ENCODE measurements around the gene EFCAB11. TPM values are rescaled to one million over a fixed set of nuclear protein-coding genes. Genes with fewer than 3 reads are reported as not detected.
A peak's percentile ranks its signal among the peaks of the same experiment; 100 is the strongest.

EFCAB11 gene
- total RNA-seq, 2 experiments from 2014 or later: 4.8 to 6.3 TPM

DNA sequence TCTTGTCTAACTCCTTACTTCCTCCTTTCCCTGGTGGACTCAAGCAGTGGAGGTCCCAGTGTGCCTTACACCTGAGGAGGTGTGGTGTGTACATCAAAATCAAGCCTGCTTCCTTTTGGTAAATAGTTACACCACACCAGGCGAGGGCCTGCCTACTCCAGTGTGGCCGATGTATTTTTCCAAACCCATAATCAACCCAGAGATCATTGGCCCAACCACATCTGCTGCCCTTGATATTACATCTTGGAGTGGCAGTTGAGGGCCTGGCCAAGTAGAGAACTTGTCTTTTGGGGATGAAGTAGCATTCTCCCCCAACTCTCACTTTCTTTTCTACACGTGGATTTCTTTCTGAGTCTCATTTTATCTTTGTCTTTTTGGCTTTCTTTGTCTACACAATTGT is 187.4 kb downstream of the EFCAB11 start:
- POLR2A ChIA-PET: interaction anchor here (0.6 kb wide), 1 partner anchor 286 kb away, joined by 3 read pairs; no protein-coding TSS in a partner anchor
- no peaks in the 10 kb centered on the region for H3K27me3 Mint-ChIP-seq
- H3K27ac Mint-ChIP-seq: peak overlapping the region; percentile 82

DNA sequence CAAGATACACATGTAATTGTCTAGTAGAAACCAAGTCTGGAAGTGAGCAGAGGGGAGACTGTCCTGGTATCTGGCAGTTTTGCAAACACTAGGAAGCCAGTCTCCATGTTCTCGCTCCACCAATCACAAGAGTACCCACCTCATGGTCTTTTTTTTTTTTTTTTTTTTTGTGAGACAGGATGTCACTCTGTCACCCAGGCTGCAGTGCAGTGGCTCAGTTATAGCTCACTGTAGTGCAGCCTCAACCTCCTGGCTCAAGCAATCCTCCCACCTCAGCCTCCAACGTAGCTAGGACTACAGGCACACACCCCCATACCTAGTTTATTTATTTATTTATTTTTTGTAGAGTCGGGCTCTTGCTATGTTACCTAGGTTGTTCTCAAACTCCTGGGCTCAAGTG is 189.2 kb downstream of the EFCAB11 start:
- Mint-ChIP-seq H3K4me1 (peaks cover 20% of the 10 kb centered on the region), H3K27ac (no peak overlapping the region), H3K27me3 (no peaks in the 10 kb centered on the region), H3K4me3 (no peak overlapping the region), H3K9me3 (ENCODE audit: low read depth) (no peaks in the 10 kb centered on the region), H3K36me3 (ENCODE audit: low read depth) (peaks cover 3% of the 10 kb centered on the region)
- ChIA-PET CTCF (interaction anchor here (0.6 to 2.0 kb wide), 5 partner anchors 10 to 505 kb away, joined by 3 to 6 read pairs (median 4); no protein-coding TSS in a partner anchor), POLR2A (no interaction called here)
- DNase-seq (no peak), ATAC-seq (no peak)
- intact Hi-C loops (cut with DNase I, micrococcal nuclease): loop anchor here (5.0 kb wide), 4 partner anchors 83 to 738 kb away; no protein-coding TSS in a partner anchor

More for the DNA sequence above, 187.4 kb downstream of the EFCAB11 start:
- H3K9me3 Mint-ChIP-seq (ENCODE audit: low read depth): no peaks in the 10 kb centered on the region
- DNase-seq: no peak
- CTCF ChIA-PET: interaction anchor here (0.6 to 2.0 kb wide), 11 partner anchors 9 to 523 kb away, joined by 3 to 6 read pairs (median 3); no protein-coding TSS in a partner anchor
- ATAC-seq: no peak
- peaks cover 3% of the 10 kb centered on the region for H3K36me3 Mint-ChIP-seq (ENCODE audit: low read depth)
- peaks cover 23% of the 10 kb centered on the region for H3K4me1 Mint-ChIP-seq
- intact Hi-C loops (cut with DNase I, micrococcal nuclease): loop anchor here (1.0 to 5.0 kb wide), 8 partner anchors 85 to 740 kb away; partner anchors contain the start of gene FOXN3 (in 1 of the 2)
- H3K4me3 Mint-ChIP-seq: peak overlapping the region; percentile 13

DNA sequence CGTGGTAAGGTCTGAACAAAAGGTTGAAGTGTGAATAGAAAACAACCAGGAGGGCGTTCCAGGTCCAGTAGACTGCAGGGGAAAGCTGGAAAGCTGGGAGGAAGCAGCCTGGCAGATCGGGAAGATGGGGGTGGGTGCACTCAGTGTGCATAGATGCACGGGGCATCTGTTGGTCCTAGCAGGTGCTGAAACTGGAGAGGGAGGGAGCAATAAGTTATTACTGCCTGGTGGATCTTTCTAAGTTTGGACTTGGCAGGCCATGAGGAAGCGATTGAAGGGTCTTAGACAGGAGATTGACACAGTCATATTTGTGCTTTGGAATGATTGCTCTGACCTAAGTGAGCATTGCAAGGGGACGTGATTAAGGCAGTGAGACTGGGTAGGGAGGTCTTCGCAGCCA is 194.4 kb downstream of the EFCAB11 start:
- ATAC-seq (no peak), DNase-seq (no peak)
- Mint-ChIP-seq H3K4me1 (peaks cover 7% of the 10 kb centered on the region), H3K27ac (no peak overlapping the region), H3K27me3 (no peaks in the 10 kb centered on the region), H3K4me3 (no peak overlapping the region), H3K36me3 (ENCODE audit: low read depth) (no peaks in the 10 kb centered on the region), H3K9me3 (ENCODE audit: low read depth) (peaks cover 7% of the 10 kb centered on the region)
- intact Hi-C loops (cut with DNase I, micrococcal nuclease): no loop called here
- ChIA-PET POLR2A (no interaction called here), CTCF (interaction anchor here (1.3 kb wide), 1 partner anchor 9 kb away, joined by 4 read pairs; no protein-coding TSS in a partner anchor)

DNA sequence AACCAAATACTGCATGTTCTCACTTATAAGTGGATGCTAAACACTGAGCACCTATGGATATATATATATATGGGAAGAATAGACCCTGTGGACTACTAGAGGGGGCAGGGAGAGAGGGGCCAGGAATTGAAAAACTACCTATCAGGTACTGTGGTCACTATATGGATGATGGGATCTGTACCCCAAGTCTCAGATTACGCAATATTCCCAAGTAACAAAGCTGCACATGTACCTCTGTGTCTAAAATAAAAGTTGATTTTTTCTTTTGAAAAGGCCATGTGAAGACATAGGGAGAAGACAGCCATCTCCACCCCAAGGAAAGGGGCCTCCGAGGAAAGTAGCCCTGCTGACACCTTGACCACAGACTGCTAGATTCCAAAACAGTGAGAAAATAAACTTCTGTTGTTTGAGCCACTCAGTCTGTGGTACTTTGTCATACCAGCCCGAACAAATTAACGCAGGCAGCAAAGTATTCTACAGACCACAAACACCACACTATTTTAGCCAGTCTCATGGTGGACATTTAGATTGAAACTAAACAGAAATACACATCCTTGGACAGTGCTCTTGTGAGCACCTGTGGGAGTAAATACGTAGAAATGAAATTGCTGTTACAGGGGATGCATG is 197.1 kb downstream of the EFCAB11 start:
- CTCF ChIA-PET: no interaction called here

DNA sequence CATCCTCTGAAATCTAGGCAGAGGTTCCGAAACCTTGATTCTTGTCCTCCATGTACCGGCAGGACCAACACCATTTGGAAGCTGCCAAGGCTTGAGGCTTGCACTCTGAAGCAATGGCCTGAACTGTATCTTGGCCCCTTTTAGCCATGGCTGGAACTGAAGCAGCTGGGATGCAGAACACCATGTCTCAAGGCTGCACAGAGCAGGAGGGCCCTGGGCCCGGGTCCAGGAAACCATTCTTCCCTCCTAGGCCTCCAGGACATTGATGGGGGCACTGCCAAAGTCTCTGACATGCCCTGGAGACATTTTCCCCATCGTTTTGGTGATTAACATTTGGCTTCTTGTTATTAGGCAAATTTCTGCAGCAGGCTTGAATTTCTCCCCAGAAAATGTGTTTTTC is 198.7 kb downstream of the EFCAB11 start:
- CTCF ChIA-PET: no interaction called here
- POLR2A ChIA-PET: no interaction called here
- H3K4me1 Mint-ChIP-seq: peaks cover 31% of the 10 kb centered on the region
- H3K27ac Mint-ChIP-seq: no peak overlapping the region
- no peak for DNase-seq
- peaks cover 7% of the 10 kb centered on the region for H3K9me3 Mint-ChIP-seq (ENCODE audit: low read depth)
- H3K4me3 Mint-ChIP-seq: no peak overlapping the region
- intact Hi-C loops (cut with DNase I, micrococcal nuclease): no loop called here
- H3K27me3 Mint-ChIP-seq: no peaks in the 10 kb centered on the region
- peaks cover 3% of the 10 kb centered on the region for H3K36me3 Mint-ChIP-seq (ENCODE audit: low read depth)
- no peak for ATAC-seq

More for the DNA sequence above, 197.1 kb downstream of the EFCAB11 start:
- H3K27me3 Mint-ChIP-seq: no peaks in the 10 kb centered on the region
- peaks cover 3% of the 10 kb centered on the region for H3K36me3 Mint-ChIP-seq (ENCODE audit: low read depth)
- intact Hi-C loops (cut with DNase I, micrococcal nuclease): no loop called here
- peaks cover 17% of the 10 kb centered on the region for H3K4me1 Mint-ChIP-seq
- H3K4me3 Mint-ChIP-seq: no peak overlapping the region
- no peak for DNase-seq
- H3K9me3 Mint-ChIP-seq (ENCODE audit: low read depth): peaks cover 7% of the 10 kb centered on the region
- POLR2A ChIA-PET: no interaction called here
- H3K27ac Mint-ChIP-seq: no peak overlapping the region
- ATAC-seq: no peak

DNA sequence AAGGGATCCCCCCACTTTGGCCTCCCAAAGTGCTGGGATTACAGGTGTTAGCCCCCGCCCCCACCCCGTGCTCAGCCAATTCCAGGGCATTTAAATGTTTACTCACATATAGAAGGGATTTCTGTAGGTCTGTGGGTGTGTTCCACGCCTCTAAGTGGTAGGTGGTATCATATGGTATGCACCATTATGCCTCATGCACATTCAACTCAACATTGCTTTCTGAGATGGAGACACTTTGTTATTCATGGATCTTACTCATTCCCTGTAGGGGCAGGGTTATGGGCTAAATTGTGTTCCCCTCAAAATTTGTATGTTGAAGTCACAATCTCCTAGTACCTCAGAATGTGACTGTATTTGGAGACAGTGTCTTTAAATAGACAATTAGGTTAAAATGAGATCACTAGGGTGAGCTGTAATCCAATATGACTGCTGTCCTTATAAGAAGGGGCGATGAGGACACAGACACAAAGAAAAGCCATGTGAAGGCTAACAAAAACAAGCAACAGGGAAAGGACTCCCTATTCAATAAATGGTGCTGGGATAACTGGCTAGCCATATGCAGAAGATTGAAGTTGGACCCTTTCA is 200.6 kb downstream of the EFCAB11 start:
- DNase-seq (no peak), ATAC-seq (peak; percentile 24)
- POLR2A ChIA-PET: no interaction called here
- Mint-ChIP-seq H3K36me3 (ENCODE audit: low read depth) (peaks cover 3% of the 10 kb centered on the region), H3K27ac (no peak overlapping the region), H3K27me3 (no peaks in the 10 kb centered on the region), H3K9me3 (ENCODE audit: low read depth) (peaks cover 7% of the 10 kb centered on the region), H3K4me3 (no peak overlapping the region), H3K4me1 (peaks cover 42% of the 10 kb centered on the region)
- CTCF ChIA-PET: no interaction called here
- intact Hi-C loops (cut with DNase I, micrococcal nuclease): loop anchor here (5.0 kb wide), 2 partner anchors 242 to 332 kb away; no protein-coding TSS in a partner anchor

DNA sequence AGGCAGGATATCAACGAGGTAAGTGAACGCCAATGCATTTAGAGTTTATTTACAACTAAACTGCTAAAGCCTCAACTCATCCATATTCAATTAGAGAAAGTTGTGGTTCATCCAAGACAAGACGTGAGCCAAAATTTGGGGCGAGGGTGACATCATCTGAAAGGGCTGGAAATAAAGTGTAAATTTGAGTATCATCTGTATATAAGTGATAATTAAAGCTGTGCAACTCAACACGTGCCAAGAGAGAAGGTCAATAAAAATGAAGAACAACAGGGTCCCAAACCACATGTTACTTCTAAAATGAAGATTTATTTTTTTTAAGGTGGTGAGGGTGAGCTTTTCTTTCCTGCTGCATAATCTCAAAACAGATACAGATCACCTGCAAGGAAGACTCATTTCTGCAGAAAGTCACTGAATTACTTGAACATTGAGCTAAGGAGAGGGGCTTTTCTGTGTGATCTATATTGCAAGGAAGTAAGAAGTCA is 203.6 kb downstream of the EFCAB11 start:
- ChIA-PET POLR2A (interaction anchor here (0.6 to 1.3 kb wide), 10 partner anchors 23 to 322 kb away, joined by 3 to 9 read pairs (median 4); no protein-coding TSS in a partner anchor), CTCF (interaction anchor here (0.6 to 2.1 kb wide), 15 partner anchors 8 to 366 kb away, joined by 3 to 7 read pairs (median 4); no protein-coding TSS in a partner anchor)
- ATAC-seq: peak; percentile 74
- Mint-ChIP-seq H3K4me1 (peaks cover 52% of the 10 kb centered on the region), H3K9me3 (ENCODE audit: low read depth) (peaks cover 10% of the 10 kb centered on the region), H3K36me3 (ENCODE audit: low read depth) (peaks cover 3% of the 10 kb centered on the region), H3K27me3 (no peaks in the 10 kb centered on the region), H3K4me3 (no peak overlapping the region), H3K27ac (peak overlapping the region; percentile 74)
- intact Hi-C loops (cut with DNase I, micrococcal nuclease): loop anchor here (1.0 to 5.0 kb wide), 8 partner anchors 30 to 329 kb away; no protein-coding TSS in a partner anchor
- peak; percentile 71 for DNase-seq

DNA sequence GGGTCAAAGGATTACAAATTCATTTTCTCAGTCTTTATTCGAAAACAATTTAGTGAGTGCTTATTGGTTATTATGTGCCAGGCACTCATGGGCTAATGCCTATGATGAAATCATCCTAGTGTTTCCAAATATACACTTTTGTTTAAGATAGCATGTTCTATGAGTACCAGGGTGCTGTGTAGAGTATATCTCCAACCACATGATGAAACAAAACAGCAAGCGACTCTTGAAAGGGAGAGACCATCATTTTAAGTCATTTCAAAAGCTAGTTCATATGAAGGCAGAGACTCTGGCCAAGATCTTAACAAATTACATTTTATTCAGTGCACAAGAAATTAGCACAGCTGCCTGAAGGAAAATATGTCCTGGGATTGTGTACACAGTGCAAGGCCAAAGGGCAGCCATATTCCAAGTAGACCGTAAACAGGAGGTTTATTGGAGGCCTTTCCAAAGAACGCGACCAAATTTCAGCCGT is 204.2 kb downstream of the EFCAB11 start:
- intact Hi-C loops (cut with DNase I, micrococcal nuclease): loop anchor here (1.0 to 5.0 kb wide), 6 partner anchors 30 to 328 kb away; no protein-coding TSS in a partner anchor
- ChIA-PET POLR2A (interaction anchor here (1.1 to 1.3 kb wide), 3 partner anchors 23 to 321 kb away, joined by 3 to 9 read pairs (median 5); no protein-coding TSS in a partner anchor), CTCF (interaction anchor here (1.0 to 2.1 kb wide), 11 partner anchors 9 to 320 kb away, joined by 3 to 7 read pairs (median 4); no protein-coding TSS in a partner anchor)
- peaks cover 10% of the 10 kb centered on the region for H3K9me3 Mint-ChIP-seq (ENCODE audit: low read depth)
- H3K27ac Mint-ChIP-seq: peak overlapping the region; percentile 74
- no peak overlapping the region for H3K4me3 Mint-ChIP-seq
- DNase-seq (no peak), ATAC-seq (no peak)
- peaks cover 3% of the 10 kb centered on the region for H3K36me3 Mint-ChIP-seq (ENCODE audit: low read depth)
- H3K4me1 Mint-ChIP-seq: peaks cover 52% of the 10 kb centered on the region
- no peaks in the 10 kb centered on the region for H3K27me3 Mint-ChIP-seq

DNA sequence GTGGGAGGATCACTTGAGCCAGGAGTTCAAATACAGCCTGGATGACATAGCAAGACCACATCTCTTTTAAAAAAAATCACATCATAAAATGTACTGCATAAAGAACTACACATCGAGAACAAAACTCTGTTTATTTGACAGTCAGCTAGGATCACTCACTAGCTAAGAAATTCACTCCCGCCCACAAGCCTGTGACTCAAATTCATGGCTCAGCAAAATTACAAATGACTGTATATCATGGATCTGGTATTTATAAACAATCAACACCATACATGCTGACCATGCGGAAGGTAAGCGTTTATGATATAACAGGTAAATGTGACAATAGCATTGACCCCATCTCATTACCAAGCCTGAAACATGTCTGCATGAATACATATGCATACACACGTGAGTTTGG is 206.5 kb downstream of the EFCAB11 start:
- POLR2A ChIA-PET: interaction anchor here (0.6 kb wide), 1 partner anchor 122 kb away, joined by 3 read pairs; no protein-coding TSS in a partner anchor
- Mint-ChIP-seq H3K27me3 (no peaks in the 10 kb centered on the region), H3K36me3 (ENCODE audit: low read depth) (no peaks in the 10 kb centered on the region), H3K4me3 (no peak overlapping the region), H3K9me3 (ENCODE audit: low read depth) (peaks cover 19% of the 10 kb centered on the region), H3K27ac (no peak overlapping the region), H3K4me1 (peaks cover 43% of the 10 kb centered on the region)
- DNase-seq: peak; percentile 62
- ATAC-seq: peak; percentile 18
- CTCF ChIA-PET: interaction anchor here (0.7 to 1.0 kb wide), 2 partner anchors 41 to 103 kb away, joined by 3 read pairs; no protein-coding TSS in a partner anchor
- intact Hi-C loops (cut with DNase I, micrococcal nuclease): no loop called here

DNA sequence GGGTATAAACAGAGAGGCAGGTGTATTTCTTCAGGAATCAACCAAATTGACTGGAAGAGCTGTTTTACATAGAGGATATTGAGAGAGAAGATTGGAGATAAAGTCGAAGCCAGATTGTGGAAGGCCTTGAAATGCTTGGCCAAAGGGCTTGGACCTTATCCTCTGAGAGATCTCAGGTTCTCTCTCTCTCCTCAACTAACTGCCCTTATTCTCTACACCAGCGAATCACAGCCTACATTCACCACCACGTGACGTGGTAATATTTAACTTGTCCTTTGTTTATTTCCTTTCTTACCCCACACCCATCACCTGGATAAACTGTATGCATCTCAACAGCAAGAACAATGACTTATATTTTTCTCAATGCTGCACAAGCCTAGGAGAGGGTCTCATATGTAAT is 207.4 kb downstream of the EFCAB11 start:
- no peak for DNase-seq
- Mint-ChIP-seq H3K27me3 (no peaks in the 10 kb centered on the region), H3K4me3 (no peak overlapping the region), H3K36me3 (ENCODE audit: low read depth) (peaks cover 1% of the 10 kb centered on the region), H3K4me1 (peaks cover 43% of the 10 kb centered on the region), H3K27ac (peak overlapping the region; percentile 22), H3K9me3 (ENCODE audit: low read depth) (peaks cover 21% of the 10 kb centered on the region)
- CTCF ChIA-PET: no interaction called here
- intact Hi-C loops (cut with DNase I, micrococcal nuclease): no loop called here
- ATAC-seq: no peak
- POLR2A ChIA-PET: no interaction called here

DNA sequence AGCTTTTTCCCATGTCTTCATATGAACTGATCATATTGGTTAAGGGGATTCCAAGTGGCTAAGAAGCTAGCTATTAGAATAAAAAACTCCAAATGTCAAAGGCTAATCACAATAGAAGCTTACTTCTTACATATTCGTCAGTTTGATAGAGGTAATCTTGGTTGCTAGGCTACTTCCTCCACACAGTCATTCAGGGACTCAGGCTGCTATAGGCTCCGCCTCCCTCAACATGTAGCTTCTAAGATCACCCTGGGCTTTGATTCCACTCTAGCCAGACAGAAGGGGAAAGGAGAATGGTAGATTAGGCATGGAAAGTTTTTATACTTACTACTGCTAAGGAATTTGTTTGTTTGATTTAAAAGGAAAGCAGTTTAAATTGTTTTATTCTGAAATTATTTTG is 207.9 kb downstream of the EFCAB11 start:
- ATAC-seq: peak; percentile 45

More for the DNA sequence above, 207.9 kb downstream of the EFCAB11 start:
- H3K4me1 Mint-ChIP-seq: peaks cover 38% of the 10 kb centered on the region
- intact Hi-C loops (cut with DNase I, micrococcal nuclease): no loop called here
- peaks cover 22% of the 10 kb centered on the region for H3K9me3 Mint-ChIP-seq (ENCODE audit: low read depth)
- H3K36me3 Mint-ChIP-seq (ENCODE audit: low read depth): peaks cover 1% of the 10 kb centered on the region
- H3K27me3 Mint-ChIP-seq: no peaks in the 10 kb centered on the region
- POLR2A ChIA-PET: no interaction called here
- CTCF ChIA-PET: interaction anchor here (0.7 kb wide), 1 partner anchor 19 kb away, joined by 3 read pairs; no protein-coding TSS in a partner anchor
- no peak overlapping the region for H3K4me3 Mint-ChIP-seq
- peak; percentile 29 for DNase-seq
- H3K27ac Mint-ChIP-seq: no peak overlapping the region

All from activated CD4-positive, alpha-beta T cell treated with anti-CD3 and anti-CD28 coated beads for 36 hours (primary cell).